Activated naive CD4-positive, alpha-beta T cell treated with anti-CD3 and anti-CD28 coated beads, Interleukin-2, amount 10 ng/mL, durations not matched to agents 5 hours and 36 hours (primary cell): ENCODE data around the gene S100A7A. TPM values are rescaled to one million over a fixed set of nuclear protein-coding genes. Genes with fewer than 3 reads are reported as not detected.

ENCODE experiments used
- total RNA-seq, 2 experiments: library from RNA; stranded (reverse); gene quantifications; one replicate each; pipeline ENCODE4 v1.2.3, GENCODE V29; 2021

S100A7A gene
- total RNA-seq, result not detected

DNA sequence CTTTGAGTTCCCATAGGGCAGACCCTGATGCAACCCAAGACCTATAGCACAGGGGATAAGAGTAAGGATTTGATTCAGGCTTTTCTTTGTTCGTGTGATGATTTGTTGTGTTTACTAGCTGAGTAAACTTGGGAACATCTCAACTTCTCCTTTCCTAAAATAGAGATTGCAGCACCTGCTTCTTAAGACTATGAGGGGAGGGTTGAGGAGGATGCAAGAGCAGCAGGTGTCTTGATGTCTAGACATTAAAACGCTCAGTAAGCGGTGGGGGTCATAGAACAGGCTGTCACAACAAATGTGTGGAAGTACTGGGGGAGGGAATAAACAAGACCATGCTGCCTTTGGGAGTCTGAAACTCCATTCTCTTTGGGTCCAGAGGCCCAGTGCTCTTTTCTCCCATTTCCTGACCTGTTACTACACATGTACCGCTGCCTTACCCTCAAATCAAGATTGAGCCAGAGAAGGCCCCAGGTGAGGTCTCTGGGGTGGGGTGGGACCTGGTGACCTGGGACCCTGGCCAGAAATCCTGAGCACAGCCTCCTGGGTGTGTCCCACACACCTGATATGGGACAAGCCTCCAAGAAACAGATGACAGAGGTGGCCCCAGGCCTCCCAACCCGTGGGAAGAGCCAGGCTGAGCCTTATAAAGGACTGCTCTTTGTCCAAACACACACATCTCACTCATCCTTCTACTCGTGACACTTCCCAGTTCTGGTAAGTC, at the start of gene S100A7A:
Gene S100A7A, plus strand, starts transcription at position 671 of the 721 bp plus-strand sequence. CDS start 1,563 bp downstream, outside the sequence.

DNA sequence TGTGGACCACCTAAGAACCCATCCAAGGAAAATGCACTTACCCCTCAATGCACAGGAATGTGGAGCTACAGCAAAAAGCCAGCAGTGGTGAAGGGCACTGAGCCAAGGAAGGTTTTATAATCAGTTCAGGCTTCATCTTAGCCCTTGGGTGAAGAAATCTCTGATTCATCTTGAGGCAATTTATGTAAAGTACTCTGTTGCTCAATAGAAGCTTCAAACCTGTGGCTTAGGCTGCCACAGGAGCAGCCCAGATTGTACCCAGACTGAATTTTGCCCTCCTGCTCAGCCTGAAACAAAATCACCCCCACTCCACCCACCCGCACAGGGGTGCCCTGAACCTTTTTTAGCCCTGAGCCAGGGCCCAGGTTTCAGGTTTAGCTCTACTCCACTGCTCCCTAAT, 40.8 kb upstream of the S100A7A start, which contains the start of gene S100A12:
Gene S100A12, minus strand, starts transcription at position 111 of the 400 bp plus-strand sequence. CDS start 1,029 bp downstream, outside the sequence.

DNA sequence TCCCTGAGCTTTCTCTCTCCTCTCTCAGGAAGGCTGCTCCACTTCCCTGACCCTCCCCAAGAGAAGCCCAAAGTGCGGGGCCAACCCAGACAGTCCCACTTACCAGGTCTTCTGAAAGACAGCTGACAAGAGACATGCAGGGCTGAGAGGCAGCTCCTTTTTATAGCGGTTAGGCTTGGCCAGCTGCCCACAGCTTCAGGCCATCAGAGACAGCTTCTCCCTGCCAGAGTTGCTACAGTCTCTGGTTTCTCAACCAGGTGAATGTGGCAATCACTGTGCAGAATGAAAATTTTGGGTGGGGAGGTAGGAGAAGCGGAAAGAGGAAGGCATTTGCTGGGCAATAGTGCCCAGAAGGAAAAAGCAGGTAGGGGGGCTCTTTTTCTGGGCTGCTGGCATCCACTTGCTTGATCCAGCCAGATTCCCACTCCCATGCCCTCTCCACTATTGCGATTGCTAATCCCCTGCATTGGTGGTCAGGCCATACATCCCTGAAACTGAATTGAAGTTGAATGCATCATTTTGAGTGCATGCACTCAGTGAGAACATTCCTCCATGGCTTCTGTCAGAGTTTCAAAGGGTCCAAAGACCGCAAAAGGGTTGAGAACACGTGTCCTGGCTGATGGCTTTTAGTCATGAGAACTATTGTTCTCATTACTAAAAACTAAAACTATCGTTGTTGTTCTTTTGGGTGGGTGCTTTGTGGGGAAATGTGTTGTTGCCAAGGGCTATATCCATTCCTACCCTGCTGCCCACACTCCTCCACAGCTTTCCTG, 25.2 kb upstream of the S100A7A start, which contains the start of gene S100A8:
Gene S100A8, minus strand, starts transcription at position 136 of the 773 bp plus-strand sequence. CDS start 538 bp downstream, outside the sequence.

DNA sequence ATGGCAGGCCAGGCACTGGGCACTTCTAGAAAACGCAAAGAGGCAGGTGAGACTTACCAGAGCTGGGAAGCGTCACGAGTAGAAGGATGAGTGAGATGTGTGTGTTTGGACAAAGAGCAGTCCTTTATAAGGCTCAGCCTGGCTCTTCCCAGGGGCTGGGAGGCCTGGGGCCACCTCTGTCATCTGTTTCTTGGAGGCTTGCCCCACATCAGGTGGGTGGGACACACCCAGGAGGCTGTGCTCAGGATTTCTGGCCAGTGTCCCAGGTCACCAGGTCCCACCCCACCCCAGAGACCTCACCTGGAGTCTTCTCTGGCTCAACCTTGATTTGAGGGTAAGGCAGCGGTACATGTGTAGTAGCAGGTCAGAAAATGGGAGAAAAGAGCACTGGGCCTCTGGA, 44.2 kb downstream of the S100A7A start, which contains the start of gene S100A7:
Gene S100A7, minus strand, starts transcription at position 101 of the 400 bp plus-strand sequence. CDS start 1,638 bp downstream, outside the sequence.

Other genes with a start within 250 kb of the S100A7A start
- gene LELP1, start 213.1 kb upstream of the S100A7A start, total RNA-seq, result not detected
- gene PRR9, start 198.9 kb upstream of the S100A7A start, total RNA-seq, result not detected
- gene LORICRIN, start 156.8 kb upstream of the S100A7A start, total RNA-seq, result not detected
- not detected for gene PGLYRP3, start 103.6 kb upstream of the S100A7A start, total RNA-seq
- not detected for gene PGLYRP4, start 67.7 kb upstream of the S100A7A start, total RNA-seq
- not detected for gene S100A9, start 58.7 kb upstream of the S100A7A start, total RNA-seq
- gene S100A12, start 40.9 kb upstream of the S100A7A start, total RNA-seq, result not detected
- not detected for gene S100A8, start 25.4 kb upstream of the S100A7A start, total RNA-seq
- not detected for gene S100A7, start 44.1 kb downstream of the S100A7A start, total RNA-seq
- 100 to 1,000 TPM; 451 to 469 TPM for gene S100A6, start 119.5 kb downstream of the S100A7A start, total RNA-seq
- 1 to 10 TPM; 3.8 to 4.6 TPM for gene S100A5, start 124.4 kb downstream of the S100A7A start, total RNA-seq
- 100 to 1,000 TPM; 603 to 650 TPM for gene S100A4, start 129.3 kb downstream of the S100A7A start, total RNA-seq
- gene S100A3, start 132.7 kb downstream of the S100A7A start, total RNA-seq, result not detected
- under 1 TPM; 0.33 to 0.60 TPM for gene S100A2, start 149.3 kb downstream of the S100A7A start, total RNA-seq
- gene S100A16, start 196.6 kb downstream of the S100A7A start, total RNA-seq, result not detected
- not detected for gene S100A14, start 199.8 kb downstream of the S100A7A start, total RNA-seq
- gene S100A13, start 211.0 kb downstream of the S100A7A start, total RNA-seq, result 1 to 10 TPM; 4.3 to 4.7 TPM
- not detected for gene S100A1, start 211.9 kb downstream of the S100A7A start, total RNA-seq
- gene CHTOP, start 217.5 kb downstream of the S100A7A start, total RNA-seq, result 10 to 100 TPM; 95.1 to 96.0 TPM
- gene SNAPIN, start 242.2 kb downstream of the S100A7A start, total RNA-seq, result 10 to 100 TPM; 37.0 to 40.7 TPM